Measurements from ENCODE around the gene OR51B5. TPM values are rescaled to one million over a fixed set of nuclear protein-coding genes. Genes with fewer than 3 reads are reported as not detected.

OR51B5 gene
- total and polyA plus RNA-seq, 4 donors: 0.17 to 0.23 TPM; not detected in 2

DNA sequence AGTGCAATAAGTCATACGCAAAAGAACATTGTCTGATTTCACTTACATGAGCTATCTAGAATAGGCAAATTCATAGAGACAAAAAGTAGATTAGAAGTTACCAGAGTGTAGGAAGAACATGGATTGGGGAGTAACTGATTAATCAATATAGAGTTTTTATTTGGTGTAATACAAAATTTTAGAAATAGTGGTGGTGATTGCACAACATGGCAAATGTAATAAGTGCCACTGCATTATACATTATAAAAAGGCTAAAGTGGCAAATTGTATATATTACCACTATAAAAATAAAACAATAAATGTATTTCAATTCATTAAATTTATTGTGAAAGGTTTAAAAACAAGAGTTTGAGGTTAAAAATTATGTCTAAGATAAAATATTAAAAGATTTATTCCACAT lies 32.9 kb downstream of the OR51B5 start:
- H3K9me3 ChIP-seq (ENCODE audit: control insufficient read depth in 4 of 4, low read length in 3 of 4): no peaks in the 10 kb centered on the region
- H3K27ac ChIP-seq (ENCODE audit: low read depth in 1 of 2, low read length in 2 of 2): no peak overlapping the region
- no peaks in the 10 kb centered on the region for H3K4me1 ChIP-seq (ENCODE audit: control insufficient read depth in 4 of 4, insufficient read depth in 4 of 4, low read length in 3 of 4)
- WGBS: 97% methylated on average over 1 of the region's 1 CpG
- peaks cover 0 to 3% (median 0%) of the 10 kb centered on the region in 4 donors for H3K27me3 ChIP-seq (ENCODE audit: control insufficient read depth in 4 of 4, insufficient read depth in 4 of 4, low read length in 3 of 4)
- H3K36me3 ChIP-seq (ENCODE audit: control insufficient read depth in 4 of 4, insufficient read depth in 3 of 4, low read depth in 1 of 4, low read length in 3 of 4): no peaks in the 10 kb centered on the region
- no peak overlapping the region for H3K4me3 ChIP-seq (ENCODE audit: low read depth in 1 of 3, low read length in 3 of 3)
- no peak for DNase-seq (ENCODE audit: low spot score)
- H3K9ac ChIP-seq (ENCODE audit: low read depth in 1 of 2, low read length in 2 of 2): no peak overlapping the region
- TF ChIP-seq JUND (IDR thresholded peaks at IDR 0.05) (no peak), TAF1 (conservative IDR thresholded peaks at IDR 0.05) (no peak), FOXA1 (IDR thresholded peaks at IDR 0.05) (no peak), SP1 (IDR thresholded peaks at IDR 0.05) (no peak), FOXA2 (IDR thresholded peaks at IDR 0.05) (no peak), HNF4G (IDR thresholded peaks at IDR 0.05) (no peak), YY1 (IDR thresholded peaks at IDR 0.05) (no peak), NR2F2 (IDR thresholded peaks at IDR 0.05) (no peak), GABPA (IDR thresholded peaks at IDR 0.05 in 1 of 2, conservative IDR thresholded peaks at IDR 0.05 in 1 of 2) (no peak), RAD21 (IDR thresholded peaks at IDR 0.05) (no peak)
- TF ChIP-seq, protein P1, sequence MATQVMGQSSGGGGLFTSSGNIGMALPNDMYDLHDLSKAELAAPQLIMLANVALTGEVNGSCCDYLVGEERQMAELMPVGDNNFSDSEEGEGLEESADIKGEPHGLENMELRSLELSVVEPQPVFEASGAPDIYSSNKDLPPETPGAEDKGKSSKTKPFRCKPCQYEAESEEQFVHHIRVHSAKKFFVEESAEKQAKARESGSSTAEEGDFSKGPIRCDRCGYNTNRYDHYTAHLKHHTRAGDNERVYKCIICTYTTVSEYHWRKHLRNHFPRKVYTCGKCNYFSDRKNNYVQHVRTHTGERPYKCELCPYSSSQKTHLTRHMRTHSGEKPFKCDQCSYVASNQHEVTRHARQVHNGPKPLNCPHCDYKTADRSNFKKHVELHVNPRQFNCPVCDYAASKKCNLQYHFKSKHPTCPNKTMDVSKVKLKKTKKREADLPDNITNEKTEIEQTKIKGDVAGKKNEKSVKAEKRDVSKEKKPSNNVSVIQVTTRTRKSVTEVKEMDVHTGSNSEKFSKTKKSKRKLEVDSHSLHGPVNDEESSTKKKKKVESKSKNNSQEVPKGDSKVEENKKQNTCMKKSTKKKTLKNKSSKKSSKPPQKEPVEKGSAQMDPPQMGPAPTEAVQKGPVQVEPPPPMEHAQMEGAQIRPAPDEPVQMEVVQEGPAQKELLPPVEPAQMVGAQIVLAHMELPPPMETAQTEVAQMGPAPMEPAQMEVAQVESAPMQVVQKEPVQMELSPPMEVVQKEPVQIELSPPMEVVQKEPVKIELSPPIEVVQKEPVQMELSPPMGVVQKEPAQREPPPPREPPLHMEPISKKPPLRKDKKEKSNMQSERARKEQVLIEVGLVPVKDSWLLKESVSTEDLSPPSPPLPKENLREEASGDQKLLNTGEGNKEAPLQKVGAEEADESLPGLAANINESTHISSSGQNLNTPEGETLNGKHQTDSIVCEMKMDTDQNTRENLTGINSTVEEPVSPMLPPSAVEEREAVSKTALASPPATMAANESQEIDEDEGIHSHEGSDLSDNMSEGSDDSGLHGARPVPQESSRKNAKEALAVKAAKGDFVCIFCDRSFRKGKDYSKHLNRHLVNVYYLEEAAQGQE (IDR thresholded peaks at IDR 0.05): no peak
- TF ChIP-seq, protein P2, sequence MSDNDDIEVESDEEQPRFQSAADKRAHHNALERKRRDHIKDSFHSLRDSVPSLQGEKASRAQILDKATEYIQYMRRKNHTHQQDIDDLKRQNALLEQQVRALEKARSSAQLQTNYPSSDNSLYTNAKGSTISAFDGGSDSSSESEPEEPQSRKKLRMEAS (IDR thresholded peaks at IDR 0.05): no peak
- TF ChIP-seq, protein P3, sequence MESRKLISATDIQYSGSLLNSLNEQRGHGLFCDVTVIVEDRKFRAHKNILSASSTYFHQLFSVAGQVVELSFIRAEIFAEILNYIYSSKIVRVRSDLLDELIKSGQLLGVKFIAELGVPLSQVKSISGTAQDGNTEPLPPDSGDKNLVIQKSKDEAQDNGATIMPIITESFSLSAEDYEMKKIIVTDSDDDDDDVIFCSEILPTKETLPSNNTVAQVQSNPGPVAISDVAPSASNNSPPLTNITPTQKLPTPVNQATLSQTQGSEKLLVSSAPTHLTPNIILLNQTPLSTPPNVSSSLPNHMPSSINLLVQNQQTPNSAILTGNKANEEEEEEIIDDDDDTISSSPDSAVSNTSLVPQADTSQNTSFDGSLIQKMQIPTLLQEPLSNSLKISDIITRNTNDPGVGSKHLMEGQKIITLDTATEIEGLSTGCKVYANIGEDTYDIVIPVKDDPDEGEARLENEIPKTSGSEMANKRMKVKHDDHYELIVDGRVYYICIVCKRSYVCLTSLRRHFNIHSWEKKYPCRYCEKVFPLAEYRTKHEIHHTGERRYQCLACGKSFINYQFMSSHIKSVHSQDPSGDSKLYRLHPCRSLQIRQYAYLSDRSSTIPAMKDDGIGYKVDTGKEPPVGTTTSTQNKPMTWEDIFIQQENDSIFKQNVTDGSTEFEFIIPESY (IDR thresholded peaks at IDR 0.05): no peak
- TF ChIP-seq, protein P4, sequence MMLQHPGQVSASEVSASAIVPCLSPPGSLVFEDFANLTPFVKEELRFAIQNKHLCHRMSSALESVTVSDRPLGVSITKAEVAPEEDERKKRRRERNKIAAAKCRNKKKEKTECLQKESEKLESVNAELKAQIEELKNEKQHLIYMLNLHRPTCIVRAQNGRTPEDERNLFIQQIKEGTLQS (IDR thresholded peaks at IDR 0.05): no peak

DNA sequence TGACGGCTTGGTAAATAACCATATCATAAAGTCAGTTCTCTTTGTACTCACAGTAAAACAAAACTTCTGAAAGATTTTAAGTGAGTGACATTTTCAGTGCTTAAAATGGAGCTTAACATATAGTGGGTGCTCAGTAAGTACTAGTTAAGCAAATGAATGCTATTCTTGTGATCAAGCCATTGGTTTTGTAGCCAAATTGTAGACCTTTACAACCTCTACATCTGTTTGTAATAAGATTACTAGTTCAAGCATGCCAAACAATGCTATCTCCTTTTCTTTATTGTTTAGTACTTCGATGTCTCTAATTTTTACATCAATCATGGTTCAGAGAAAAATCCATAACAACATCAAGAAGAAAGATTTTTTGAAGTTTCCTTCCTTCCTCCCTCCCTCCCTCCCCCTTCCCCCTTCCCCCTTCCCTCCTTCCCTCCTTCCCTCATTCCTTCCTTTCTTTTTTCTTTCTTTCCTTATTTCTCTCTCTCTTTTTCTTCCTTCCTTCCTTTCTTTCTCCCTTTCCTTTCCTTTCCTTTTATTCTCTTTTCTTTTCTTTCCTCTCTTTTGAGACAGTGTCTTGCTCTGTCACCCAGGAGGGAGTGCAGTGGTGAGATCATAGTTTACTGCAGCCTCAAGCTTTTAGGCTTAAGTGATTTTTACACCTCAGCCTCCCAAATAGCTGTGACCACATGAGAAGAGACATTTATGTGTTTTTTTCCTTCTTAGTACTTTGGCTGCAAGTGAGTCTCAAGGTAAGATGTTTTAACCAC lies 35.9 kb downstream of the OR51B5 start:
- DNase-seq (ENCODE audit: low spot score): no peak
- 69% methylated on average over 2 of the region's 2 CpGs for WGBS
- Histone ChIP-seq H3K4me1 (ENCODE audit: control insufficient read depth in 4 of 4, insufficient read depth in 4 of 4, low read length in 3 of 4) (no peaks in the 10 kb centered on the region), H3K27me3 (ENCODE audit: control insufficient read depth in 4 of 4, insufficient read depth in 4 of 4, low read length in 3 of 4) (no peaks in the 10 kb centered on the region), H3K27ac (ENCODE audit: low read depth in 1 of 2, low read length in 2 of 2) (no peak overlapping the region), H3K9ac (ENCODE audit: low read depth in 1 of 2, low read length in 2 of 2) (no peak overlapping the region), H3K9me3 (ENCODE audit: control insufficient read depth in 4 of 4, low read length in 3 of 4) (no peaks in the 10 kb centered on the region), H3K36me3 (ENCODE audit: control insufficient read depth in 4 of 4, insufficient read depth in 3 of 4, low read depth in 1 of 4, low read length in 3 of 4) (no peaks in the 10 kb centered on the region), H3K4me3 (ENCODE audit: low read depth in 1 of 3, low read length in 3 of 3) (no peak overlapping the region)
- TF ChIP-seq TAF1 (conservative IDR thresholded peaks at IDR 0.05) (no peak), GABPA (IDR thresholded peaks at IDR 0.05 in 1 of 2, conservative IDR thresholded peaks at IDR 0.05 in 1 of 2) (no peak), YY1 (IDR thresholded peaks at IDR 0.05) (no peak), HNF4G (IDR thresholded peaks at IDR 0.05) (no peak), SP1 (IDR thresholded peaks at IDR 0.05) (no peak), FOXA2 (IDR thresholded peaks at IDR 0.05) (no peak), RXRA (IDR thresholded peaks at IDR 0.05) (no peak), EGR1 (IDR thresholded peaks at IDR 0.05; ENCODE audit: low read depth in 2 of 2) (no peak)
- TF ChIP-seq, protein P2 (IDR thresholded peaks at IDR 0.05): no peak
- TF ChIP-seq, protein P3 (IDR thresholded peaks at IDR 0.05): no peak
- TF ChIP-seq, protein P1 (IDR thresholded peaks at IDR 0.05): no peak
- TF ChIP-seq, protein P4 (IDR thresholded peaks at IDR 0.05): no peak
